ENCODE results near the gene MCMBP.
A peak's percentile ranks its signal among the peaks of the same experiment; 100 is the strongest.

DNA sequence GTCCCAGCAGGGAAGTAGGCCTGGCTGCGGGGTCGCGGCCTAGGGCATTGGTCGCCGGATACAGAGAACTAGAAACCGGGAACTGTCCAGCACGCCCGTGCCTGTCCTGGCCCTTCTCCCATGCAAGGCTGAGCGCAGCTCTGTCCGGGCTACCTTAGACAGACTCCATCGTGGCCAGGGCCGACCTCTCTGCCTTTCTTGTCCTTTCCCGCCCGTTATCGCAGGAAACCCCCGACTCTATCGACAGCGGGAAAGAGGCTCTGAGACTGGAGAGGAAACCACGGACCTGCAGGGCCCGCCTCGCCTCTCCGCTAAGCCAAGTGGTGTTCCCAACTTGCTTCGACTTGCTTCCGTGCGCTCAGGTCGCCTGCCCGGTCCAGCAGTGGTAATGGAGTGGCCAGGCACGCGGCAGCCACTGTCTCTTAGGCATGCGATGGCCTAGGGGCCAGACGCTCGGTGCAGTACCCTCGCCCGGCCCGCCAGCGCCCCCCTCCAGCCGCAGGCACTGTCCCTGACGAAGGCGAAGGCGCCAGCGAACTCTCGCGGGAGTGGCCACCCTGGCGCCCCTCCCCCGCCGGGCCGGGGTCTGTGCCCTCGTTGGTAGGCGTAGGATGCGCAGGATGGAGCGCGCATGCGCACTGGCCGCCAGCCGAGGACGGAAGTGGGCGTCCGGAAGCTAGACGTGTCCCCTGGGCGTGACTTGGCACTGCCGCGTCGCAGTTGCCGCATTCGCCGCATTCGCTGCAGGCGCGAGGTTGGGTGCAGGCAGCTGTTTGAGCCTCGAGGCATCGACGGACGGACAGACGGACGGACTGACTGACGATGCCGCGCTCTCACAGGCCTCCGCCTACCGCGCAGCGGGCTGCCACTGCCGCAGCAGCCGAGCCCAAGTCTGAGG lies 54.4 kb downstream of the MCMBP start:
- peak in 1 of 2 donors; percentile 19 for TF ChIP-seq CTCF (conservative IDR thresholded peaks at IDR 0.05 in 1 of 2, IDR thresholded peaks at IDR 0.05 in 1 of 2; ENCODE audit: low read depth in 1 of 2, low read length in 2 of 2)
- TF ChIP-seq EZH2 (IDR thresholded peaks at IDR 0.05; ENCODE audit: low read length, missing control alignments): no peak

Data from fibroblast of lung (primary cell).